Lung (tissue), 13 donors: ENCODE results near the gene PDRG1. TPM values are rescaled to one million over a fixed set of nuclear protein-coding genes. Genes with fewer than 3 reads are reported as not detected.
A peak's percentile ranks its signal among the peaks of the same experiment; 100 is the strongest.

Experiments
- ATAC-seq: fragments of 200-7000 bp; cut with Tn5 transposase; one replicate; pipeline ENCODE4 v1.9.1; 2020; ENCODE audit warnings: moderate number of reproducible peaks; ENCODE audit not compliant: insufficient read depth, low FRiP score
- DNase-seq, 3 donors: peaks; one replicate each; pipeline ENCODE4 v3.0.0-alpha.2; 2013 to 2017
- H3K27ac ChIP-seq, 2 donors: one replicate each; pipeline ENCODE4 v1.5.1; 2013; ENCODE audit warnings: mild to moderate bottlenecking in 2 of 2, moderate library complexity in 2 of 2, control low read depth in 1 of 2, inconsistent platforms in 1 of 2, low read depth in 1 of 2, low read length in 1 of 2
- H3K27me3 ChIP-seq, 3 donors: one replicate each; pipeline ENCODE4 v1.5.1; 2013; ENCODE audit warnings: low read length in 2 of 3; ENCODE audit not compliant: control insufficient read depth in 3 of 3, insufficient read depth in 3 of 3
- H3K36me3 ChIP-seq, 4 donors: one replicate each; pipeline ENCODE4 v1.5.1; 2013; ENCODE audit warnings: low read length in 4 of 4, mild to moderate bottlenecking in 1 of 4, moderate library complexity in 1 of 4; ENCODE audit not compliant: control insufficient read depth in 4 of 4, insufficient read depth in 4 of 4
- H3K4me1 ChIP-seq, 5 donors: one replicate each; pipeline ENCODE4 v1.5.1; 2013; ENCODE audit warnings: low read length in 5 of 5, mild to moderate bottlenecking in 2 of 5, moderate library complexity in 1 of 5; ENCODE audit not compliant: control insufficient read depth in 5 of 5, insufficient read depth in 5 of 5
- H3K4me3 ChIP-seq: one replicate; pipeline ENCODE4 v1.5.1; 2013; ENCODE audit warnings: mild to moderate bottlenecking, control low read depth, moderate library complexity
- H3K9ac ChIP-seq, 2 donors: one replicate each; pipeline ENCODE4 v1.5.1; 2013; ENCODE audit warnings: low read length in 2 of 2, control low read depth in 1 of 2; ENCODE audit not compliant: insufficient read depth in 1 of 2
- H3K9me3 ChIP-seq, 4 donors: one replicate each; pipeline ENCODE4 v1.5.1; 2013; ENCODE audit warnings: low read length in 3 of 4, mild to moderate bottlenecking in 1 of 4, moderate library complexity in 1 of 4; ENCODE audit not compliant: control insufficient read depth in 4 of 4, insufficient read depth in 3 of 4
- CTCF ChIP-seq: IDR thresholded peaks from 2 replicates; pipeline ENCODE4 v1.5.1; 2012; ENCODE audit warnings: mild to moderate bottlenecking; ENCODE audit errors: control extremely low read depth, extremely low read depth
- WGBS, 2 donors: extraction: QIAGEN DNeasy Blood & Tissue Kit; methylation state at CpG; one replicate each; pipeline ENCODE4 v1.1.7; 2013; 5-methylcytosine and 5-hydroxymethylcytosine counted together
- polyA plus RNA-seq, 2 donors: library from polyadenylated mRNA; stranded (reverse); fragments of 200-250 nt; gene quantifications; one replicate each; pipeline ENCODE4 v1.2.1, GENCODE V29; 2013
- small RNA-seq: library from RNA; depleted of rRNA; stranded (forward); fragments of <200 nt; gene quantifications from one replicate; pipeline ENCODE3, GENCODE V24; 2014; ENCODE audit warnings: low replicate concordance
- total RNA-seq, 2 donors: library from RNA; depleted of rRNA in 1 of 2; stranded (reverse); fragments of >200 nt in 1 of 2; gene quantifications; one replicate each; pipeline ENCODE4 v1.2.1, GENCODE V29; 2014 to 2021
- donor health status: control.
- donor health status: control.
- donor health status: Bipolar disorder and iron deficiency.
- donor health status: healthy.
- donor health status: DM: yes; HTN: yes; CAD: no.

PDRG1 gene
- total and polyA plus RNA-seq, 4 donors, result 6.3 to 13.0 (median 11.5) TPM

- Histone ChIP-seq H3K27me3 (no peaks in the 10 kb centered on the region), H3K9ac (no peak overlapping the region), H3K9me3 (no peaks in the 10 kb centered on the region), H3K4me1 (peaks cover 0 to 2% (median 0%) of the 10 kb centered on the region in 5 donors), H3K27ac (peak overlapping the region in 1 of 2 donors; percentile 15), H3K4me3 (no peak overlapping the region), H3K36me3 (no peaks in the 10 kb centered on the region)
- DNase-seq (peak in 2 of 3 donors; percentile 11 to 37), ATAC-seq (peak; percentile 91)
- WGBS, 2 donors, result 45 to 47% methylated on average over 8 of the region's 8 CpGs
- no peak for TF ChIP-seq CTCF
Observed at GRCh38 chr20:31894980-31895675, 56.7 kb downstream of the PDRG1 start.

Small RNAs within 50 kb of the gene (small RNA-seq; reads per million reads assigned to genes)
- gene RNU1-94P, result not detected

Other genes with a start within 250 kb of the PDRG1 start
- 100 to 1,000 TPM; 113 to 150 TPM for gene BCL2L1, start 229.2 kb downstream of the PDRG1 start, total RNA-seq
- gene BCL2L1, start 229.2 kb downstream of the PDRG1 start, polyA plus RNA-seq, result 100 to 1,000 TPM; 107 to 120 TPM
- gene TPX2, start 212.8 kb downstream of the PDRG1 start, total RNA-seq, result 1 to 10 TPM; 1.6 to 6.5 TPM
- 1 to 10 TPM; 2.0 to 2.1 TPM for gene TPX2, start 212.8 kb downstream of the PDRG1 start, polyA plus RNA-seq
- gene MYLK2, start 132.7 kb downstream of the PDRG1 start, total RNA-seq, result under 1 TPM in 1 of 2 donors, not detected in 1; 0.28 TPM
- gene MYLK2, start 132.7 kb downstream of the PDRG1 start, polyA plus RNA-seq, result under 1 TPM; 0.06 to 0.26 TPM
- gene FOXS1, start 106.4 kb downstream of the PDRG1 start, total RNA-seq, result 1 to 10 TPM; 2.3 to 2.7 TPM
- 1 to 10 TPM; 1.4 to 3.2 TPM for gene FOXS1, start 106.4 kb downstream of the PDRG1 start, polyA plus RNA-seq
- 1 to 10 TPM; 4.1 to 4.7 TPM for gene DUSP15, start 81.5 kb downstream of the PDRG1 start, total RNA-seq
- gene DUSP15, start 81.5 kb downstream of the PDRG1 start, polyA plus RNA-seq, result 1 to 10 TPM; 1.6 to 1.7 TPM
- 1 to 10 TPM; 7.1 to 8.9 TPM for gene TTLL9, start 81.4 kb downstream of the PDRG1 start, total RNA-seq
- gene TTLL9, start 81.4 kb downstream of the PDRG1 start, polyA plus RNA-seq, result 1 to 10 TPM; 1.9 to 2.5 TPM
- under 1 TPM; 0.03 to 0.12 TPM for gene XKR7, start 16.1 kb upstream of the PDRG1 start, total RNA-seq
- under 1 TPM; 0.02 to 0.08 TPM for gene XKR7, start 16.1 kb upstream of the PDRG1 start, polyA plus RNA-seq
- 10 to 100 TPM; 12.5 to 12.8 TPM for gene CCM2L, start 58.4 kb upstream of the PDRG1 start, total RNA-seq
- gene CCM2L, start 58.4 kb upstream of the PDRG1 start, polyA plus RNA-seq, result 10 to 100 TPM in 1 of 2 donors, 1 to 10 TPM in 1; 6.6 to 10.8 TPM
- gene HCK, start 100.2 kb upstream of the PDRG1 start, total RNA-seq, result 10 to 100 TPM; 28.1 to 94.3 TPM
- gene HCK, start 100.2 kb upstream of the PDRG1 start, polyA plus RNA-seq, result 100 to 1,000 TPM in 1 of 2 donors, 10 to 100 TPM in 1; 18.5 to 304 TPM
- gene TM9SF4, start 157.7 kb upstream of the PDRG1 start, total RNA-seq, result 10 to 100 TPM; 35.8 to 46.6 TPM
- gene TM9SF4, start 157.7 kb upstream of the PDRG1 start, polyA plus RNA-seq, result 10 to 100 TPM; 18.4 to 41.2 TPM